T-helper 2 cell treated with Interferon-gamma antibody and Interleukin-4, amounts not matched to agents 100 ng/mL and 5 ng/mL, for 36 hours (primary cell): ENCODE results near the gene RFX4. TPM values are rescaled to one million over a fixed set of nuclear protein-coding genes. Genes with fewer than 3 reads are reported as not detected.

Source experiments
- intact Hi-C: fragments of 100-400 bp; cut with micrococcal nuclease; formaldehyde crosslinking; loops from one replicate; pipeline ENCODE4 v1.15.1; 2023
- total RNA-seq: library from RNA; stranded (reverse); gene quantifications from 2 replicates; pipeline ENCODE4 v1.2.3, GENCODE V29; 2022

Gene RFX4
- total RNA-seq, 1 donor from 2014 or later, result not detected

GRCh38 chr12:106759526-106760183, 176.9 kb downstream of the RFX4 start:
- intact Hi-C loops, result no loop called here

GRCh38 chr12:106760184-106760531, 177.4 kb downstream of the RFX4 start:
- intact Hi-C loops, result no loop called here

- intact Hi-C loops, result no loop called here
Observed at GRCh38 chr12:106764220-106764619, 181.4 kb downstream of the RFX4 start.

DNA sequence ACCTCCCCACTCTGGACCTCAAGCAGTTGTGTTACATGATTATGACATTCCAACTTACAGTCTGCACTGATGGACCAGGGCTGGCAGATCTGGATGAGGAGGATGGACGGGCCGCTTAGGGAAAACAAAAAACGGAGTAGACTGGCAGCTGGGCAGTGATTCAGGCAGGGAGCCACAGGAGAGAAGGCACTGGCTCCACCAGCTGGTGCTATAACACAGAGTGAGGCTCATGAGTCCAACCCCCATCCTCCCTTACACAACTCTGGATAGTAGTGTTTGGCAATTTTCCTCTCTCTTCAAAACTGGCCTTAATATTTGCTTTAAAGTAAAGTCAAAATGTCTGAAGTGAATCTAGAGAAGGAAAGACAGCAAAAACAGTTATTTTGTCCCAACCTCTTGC, 181.9 kb downstream of the RFX4 start:
- intact Hi-C loops, result no loop called here

DNA sequence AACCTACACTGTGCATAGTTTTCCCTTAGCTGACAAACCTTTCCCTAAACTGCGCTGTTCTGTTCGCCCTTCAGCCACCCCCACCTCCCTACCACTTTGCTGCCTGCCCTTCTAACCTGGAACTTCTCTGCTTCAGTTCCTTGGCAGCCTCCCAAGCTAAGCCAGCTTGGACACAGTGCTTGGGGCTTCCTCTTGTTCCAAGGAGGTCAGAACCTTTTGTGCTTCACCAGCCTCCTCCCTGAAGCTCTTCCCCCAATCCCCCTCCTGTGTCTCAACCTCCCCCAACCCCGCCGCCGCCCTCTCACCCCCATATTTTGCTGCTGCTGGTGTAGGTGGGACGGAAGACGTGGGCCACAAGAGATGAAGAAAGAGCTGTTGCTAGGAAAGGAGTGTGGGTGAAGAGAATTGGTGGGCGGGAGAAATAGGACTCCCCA, 183.6 kb downstream of the RFX4 start:
- intact Hi-C loops, result no loop called here

- intact Hi-C loops, result no loop called here
Observed at GRCh38 chr12:106767206-106767605, 184.4 kb downstream of the RFX4 start.

DNA sequence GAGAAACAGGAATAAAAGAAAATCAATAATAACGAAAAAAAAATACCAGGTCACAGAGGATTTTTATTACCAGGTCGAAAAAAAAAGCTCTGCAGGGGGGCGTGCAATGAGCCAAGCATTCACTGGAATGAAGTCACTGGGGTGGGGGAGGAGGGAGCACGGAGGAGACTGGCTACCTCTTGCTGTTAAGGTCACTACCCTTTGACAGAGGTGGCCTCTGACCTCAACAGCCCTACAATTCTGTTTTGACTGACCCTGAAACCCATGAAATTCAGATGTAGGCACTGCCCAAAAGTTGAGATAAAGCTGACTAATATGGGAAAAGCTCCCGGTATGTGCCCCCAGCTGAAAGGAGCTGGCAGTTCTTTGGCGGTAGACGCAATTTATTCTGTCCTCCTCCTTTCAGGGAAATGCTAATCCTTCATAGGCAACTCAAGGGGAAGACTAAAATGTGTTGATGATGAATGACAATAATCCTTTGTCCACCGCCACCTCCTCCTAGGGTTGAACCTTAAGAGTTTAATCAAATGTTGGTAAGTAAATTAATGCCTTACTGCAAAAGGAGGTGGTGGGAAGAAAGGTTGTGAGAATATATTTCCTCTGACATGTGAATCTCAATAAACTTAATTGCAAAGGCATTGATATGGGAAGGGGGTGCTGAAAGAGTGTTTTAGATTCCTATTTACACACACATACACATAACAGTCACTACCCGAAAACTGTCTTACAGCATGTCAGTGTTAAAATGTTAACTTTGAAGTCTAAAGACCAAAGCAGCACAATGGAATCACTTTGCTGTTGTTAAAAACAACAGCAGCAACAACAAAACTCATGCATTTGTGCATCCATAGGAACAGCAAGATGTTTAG, 185.4 kb downstream of the RFX4 start:
- intact Hi-C loops, result no loop called here

GRCh38 chr12:106769078-106769477, 186.3 kb downstream of the RFX4 start:
- intact Hi-C loops, result no loop called here

- intact Hi-C loops, result no loop called here
Observed at GRCh38 chr12:106769546-106769945, 186.7 kb downstream of the RFX4 start.

- intact Hi-C loops, result loop anchor here (5.0 kb wide), 1 partner anchor 1534 kb away; the partner anchor contains the start of gene APPL2
Observed at GRCh38 chr12:106771425-106771824, 188.6 kb downstream of the RFX4 start.

DNA sequence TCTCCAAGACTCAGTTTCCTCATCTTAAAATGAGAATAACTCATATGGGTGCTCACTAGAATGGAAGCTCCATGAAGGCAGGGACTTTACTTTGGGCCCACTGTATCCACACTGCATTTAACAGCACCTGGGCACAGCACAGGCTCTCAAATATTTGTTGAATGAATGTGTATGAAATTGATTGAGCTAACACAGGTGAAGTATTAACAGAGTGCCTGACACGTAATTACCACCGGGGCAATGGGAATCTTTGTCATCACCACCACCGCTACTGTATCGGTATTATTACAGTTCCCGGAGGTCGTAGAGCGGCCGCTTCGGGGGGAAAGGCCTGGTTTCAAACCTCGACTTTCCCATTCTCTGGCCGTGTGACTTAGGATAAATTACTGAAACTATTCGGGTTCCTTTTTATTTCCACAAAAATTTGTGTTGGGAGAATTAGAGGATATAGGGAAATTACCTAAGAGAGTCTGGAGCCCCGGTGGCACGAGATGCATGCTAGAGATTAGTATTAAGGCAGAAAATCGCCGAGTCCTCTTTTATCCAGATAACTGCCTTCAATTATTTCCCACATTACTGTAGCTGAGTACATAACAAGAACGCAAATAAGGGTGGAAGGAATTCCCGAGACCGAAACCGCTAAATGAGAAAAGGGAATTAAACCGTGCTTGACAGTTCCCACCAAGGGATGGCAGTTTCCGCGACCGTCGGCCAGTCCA, 190.6 kb downstream of the RFX4 start:
- intact Hi-C loops, result loop anchor here (1.0 to 5.0 kb wide), 6 partner anchors 141 to 1536 kb away; partner anchors contain the start of genes APPL2, CRY1, MTERF2 and TMEM263

DNA sequence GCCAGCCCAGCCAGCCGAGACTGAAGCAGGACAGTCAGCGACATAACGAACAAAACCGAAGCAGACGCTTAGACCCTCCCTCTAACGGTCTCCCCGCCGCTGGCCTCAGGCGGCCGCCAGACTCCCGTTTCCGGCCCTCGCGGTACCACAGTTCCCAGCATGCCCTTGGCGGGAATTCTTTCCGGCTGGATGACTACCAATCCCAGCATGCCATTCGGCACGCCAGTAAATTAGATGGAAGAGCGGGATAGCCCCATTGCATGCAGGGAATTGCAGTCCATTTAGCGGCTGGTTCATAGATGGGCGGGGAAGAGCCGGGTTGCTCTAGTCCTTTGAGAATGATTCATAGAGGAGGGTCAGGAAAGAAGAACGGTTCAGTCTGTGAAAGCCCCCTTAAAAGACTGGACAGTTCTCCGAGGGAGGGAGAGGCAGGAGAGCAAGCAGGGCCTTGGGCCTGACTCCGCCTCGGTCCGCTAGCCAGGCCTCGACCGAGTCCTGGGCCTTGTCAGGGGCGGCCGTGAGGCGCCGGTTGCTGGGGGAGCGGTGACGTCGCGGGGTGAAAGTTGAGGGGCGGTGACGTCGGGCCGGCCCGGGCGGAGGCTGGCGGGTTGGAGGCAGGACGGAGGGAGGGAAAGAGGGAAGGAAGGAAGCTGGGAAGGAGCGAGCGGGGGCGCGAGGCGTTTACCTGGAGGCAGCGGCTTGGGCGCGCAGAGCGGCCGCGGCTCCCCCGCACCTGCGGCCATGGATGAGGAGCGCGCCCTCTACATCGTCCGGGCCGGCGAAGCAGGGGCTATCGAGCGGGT, 191.4 kb downstream of the RFX4 start, which contains the start of gene RIC8B:
Gene RIC8B (plus strand): TSS at position 678 of the 803 bp plus-strand sequence. CDS start 64 bp downstream, at position 742.
- intact Hi-C loops, result loop anchor here (1.0 to 5.0 kb wide), 6 partner anchors 141 to 1537 kb away; partner anchors contain the start of genes APPL2, CRY1, MTERF2 and TMEM263

- intact Hi-C loops, result loop anchor here (1.0 to 5.0 kb wide), 6 partner anchors 140 to 1538 kb away; partner anchors contain the start of genes APPL2, CRY1, MTERF2 and TMEM263
Observed at GRCh38 chr12:106774808-106775524, 192.2 kb downstream of the RFX4 start.

- intact Hi-C loops, result no loop called here
Observed at GRCh38 chr12:106776897-106777296, 194.1 kb downstream of the RFX4 start.

DNA sequence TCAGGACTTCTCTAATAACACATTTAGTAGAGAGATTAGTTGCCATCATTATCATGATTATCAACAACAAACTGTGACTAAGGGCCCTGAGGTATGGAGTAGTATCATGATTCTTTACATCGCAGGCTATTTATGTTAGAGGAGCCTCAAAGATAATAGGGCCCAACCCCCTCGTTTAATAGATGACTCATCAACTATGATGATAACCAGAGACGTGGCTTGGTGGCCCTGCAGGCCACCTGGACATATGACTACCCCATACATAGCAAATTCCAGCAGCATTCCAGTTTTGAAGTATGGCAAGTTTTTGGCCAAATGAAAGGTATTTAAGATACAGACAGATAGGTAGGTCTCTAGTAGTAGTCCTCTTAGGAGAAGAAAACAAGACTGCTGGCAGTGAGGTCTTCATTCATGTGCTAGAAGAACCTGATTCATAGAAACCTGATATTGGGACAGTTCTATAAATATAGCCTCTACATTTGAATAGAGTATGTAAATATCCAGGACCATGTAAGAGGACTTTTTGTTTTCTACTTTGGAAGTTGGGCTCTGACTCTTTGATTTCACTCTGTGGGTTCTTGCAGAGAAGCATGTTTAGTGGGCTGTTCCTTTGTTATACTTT, 197.3 kb downstream of the RFX4 start:
- intact Hi-C loops, result no loop called here

- intact Hi-C loops, result no loop called here
Observed at GRCh38 chr12:106782619-106783018, 199.8 kb downstream of the RFX4 start.

GRCh38 chr12:106783515-106783914, 200.7 kb downstream of the RFX4 start:
- intact Hi-C loops, result no loop called here

- intact Hi-C loops, result no loop called here
Observed at GRCh38 chr12:106790020-106790419, 207.2 kb downstream of the RFX4 start.

DNA sequence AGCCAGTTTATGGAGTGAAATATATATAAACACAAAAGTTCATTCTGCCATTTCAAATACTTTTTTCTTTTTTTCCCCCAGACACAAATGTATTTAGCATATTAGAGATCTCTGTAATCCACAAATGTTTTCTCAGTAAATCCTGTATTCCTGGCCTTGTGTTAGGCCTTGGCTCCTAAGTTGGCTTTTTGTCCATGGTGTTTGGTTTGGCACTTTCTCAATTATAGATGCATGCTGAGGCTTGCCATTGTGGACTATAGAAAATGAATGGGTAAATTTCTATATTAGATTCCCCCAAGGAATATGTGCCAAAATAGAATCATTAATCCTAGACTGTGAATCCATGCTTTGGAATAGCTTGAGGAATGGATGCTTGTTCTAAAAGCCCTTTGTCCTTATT, 208.7 kb downstream of the RFX4 start:
- intact Hi-C loops, result no loop called here

GRCh38 chr12:106794369-106794768, 211.6 kb downstream of the RFX4 start:
- intact Hi-C loops, result no loop called here
